ENCODE data around the gene RBAK.

GRCh38 chr7:5005066-5005465, 40.6 kb upstream of the RBAK start:
- TF ChIP-seq TAF1 (IDR thresholded peaks at IDR 0.05; ENCODE audit: low read depth, low read length) (no peak), POLR2A (IDR thresholded peaks at IDR 0.05; ENCODE audit: low read depth, low read length) (no peak), POLR2AphosphoS5 (IDR thresholded peaks at IDR 0.05; ENCODE audit: low read depth, low read length) (no peak), POU2F2 (IDR thresholded peaks at IDR 0.05; ENCODE audit: low read depth, low read length) (no peak)

Measured in GM12891 (cell line).